Omental fat pad (tissue), 4 donors: ENCODE results near the gene VPS72. TPM values are rescaled to one million over a fixed set of nuclear protein-coding genes. Genes with fewer than 3 reads are reported as not detected.
"Not testable (repeated sequence)": the region's sequence is repeated elsewhere in the genome, so short reads cannot be mapped to it uniquely, and the experiment has no call there.

Source experiments
- ATAC-seq: fragments of 150-250 bp; one replicate; pipeline ENCODE4 v1.9.1; 2016; ENCODE audit warnings: mild to moderate bottlenecking, moderate library complexity; ENCODE audit not compliant: low FRiP score
- DNase-seq: peaks from one replicate; pipeline ENCODE4 v3.0.0-alpha.2; 2019; ENCODE audit warnings: low spot score
- total RNA-seq, 4 donors: library from RNA; depleted of rRNA; stranded (reverse); fragments of >200 nt; gene quantifications; one replicate each; pipeline ENCODE4 v1.1.0, GENCODE V29; 2016
- TF ChIP-seq, protein P1 (sequence below), 3 donors: fragments of 450-650 bp; IDR thresholded peaks; one replicate each; pipeline ENCODE4 v1.5.1; 2016 to 2017; ENCODE audit warnings: antibody characterized with exemption in 3 of 3, mild to moderate bottlenecking in 3 of 3, moderate library complexity in 2 of 3

VPS72 gene
- total RNA-seq, 4 donors from 2014 or later: 24.0 to 26.1 (median 24.6) TPM

DNA sequence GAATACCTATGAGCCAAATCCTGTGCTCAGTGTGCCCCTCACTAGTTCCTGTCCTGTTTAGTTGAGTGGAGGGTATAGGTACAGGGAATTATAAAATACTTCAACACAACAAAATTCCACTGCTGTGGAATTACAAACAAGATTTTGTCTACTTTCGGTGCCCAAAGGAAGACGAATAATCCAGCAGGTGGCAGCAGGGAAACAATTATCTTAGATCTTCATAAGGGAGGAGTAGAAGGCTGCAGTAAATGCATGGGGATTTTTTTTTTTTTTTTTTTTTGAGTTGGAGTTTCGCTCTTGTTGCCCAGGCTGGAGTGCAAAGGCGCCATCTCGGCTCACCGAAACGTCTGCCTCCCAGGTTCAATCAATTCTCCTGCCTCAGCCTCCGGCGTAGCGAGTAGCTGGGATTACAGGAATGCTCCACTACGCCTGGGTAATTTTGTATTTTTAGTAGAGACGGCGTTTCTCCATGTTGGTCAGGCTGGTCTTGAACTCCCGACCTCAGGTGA is 6.3 kb upstream of the VPS72 start:
- no peak for DNase-seq
- ATAC-seq: peak; percentile 21

DNA sequence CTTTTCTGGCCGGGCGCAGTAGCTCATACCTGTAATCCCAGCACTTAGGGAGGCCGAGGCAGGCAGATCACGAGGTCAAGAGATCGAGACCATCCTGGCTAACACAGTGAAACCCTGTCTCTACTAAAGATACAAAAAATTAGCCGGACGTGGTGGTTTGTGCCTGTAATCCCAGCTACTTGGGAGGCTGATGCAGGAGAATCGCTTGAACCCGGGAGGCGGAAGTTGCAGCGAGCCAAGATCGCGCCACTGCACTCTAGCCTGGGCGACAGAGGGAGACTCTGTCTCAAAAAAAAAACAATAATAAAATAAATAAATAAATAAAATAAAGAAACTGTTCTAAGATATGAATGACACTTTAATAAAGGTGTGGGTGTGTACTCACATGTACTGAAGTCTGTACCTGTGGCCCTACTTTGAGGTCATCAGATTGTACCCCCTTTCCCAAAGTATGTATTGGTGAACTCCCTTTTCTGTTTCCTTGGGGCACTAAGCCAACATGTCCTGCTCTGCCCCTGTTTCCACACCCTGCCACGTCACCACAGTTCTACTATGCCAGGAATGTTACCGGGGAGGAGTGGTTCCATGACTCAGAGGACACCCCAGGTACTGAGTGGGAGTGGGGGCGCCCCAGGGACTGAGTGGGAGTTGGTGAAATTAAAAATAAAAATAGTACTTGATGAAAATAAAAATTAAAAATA is 5.0 kb upstream of the VPS72 start:
- peak; percentile 65 for ATAC-seq
- DNase-seq: peak; percentile 88

More for the DNA sequence above, 6.3 kb upstream of the VPS72 start:
- TF ChIP-seq, protein P1, sequence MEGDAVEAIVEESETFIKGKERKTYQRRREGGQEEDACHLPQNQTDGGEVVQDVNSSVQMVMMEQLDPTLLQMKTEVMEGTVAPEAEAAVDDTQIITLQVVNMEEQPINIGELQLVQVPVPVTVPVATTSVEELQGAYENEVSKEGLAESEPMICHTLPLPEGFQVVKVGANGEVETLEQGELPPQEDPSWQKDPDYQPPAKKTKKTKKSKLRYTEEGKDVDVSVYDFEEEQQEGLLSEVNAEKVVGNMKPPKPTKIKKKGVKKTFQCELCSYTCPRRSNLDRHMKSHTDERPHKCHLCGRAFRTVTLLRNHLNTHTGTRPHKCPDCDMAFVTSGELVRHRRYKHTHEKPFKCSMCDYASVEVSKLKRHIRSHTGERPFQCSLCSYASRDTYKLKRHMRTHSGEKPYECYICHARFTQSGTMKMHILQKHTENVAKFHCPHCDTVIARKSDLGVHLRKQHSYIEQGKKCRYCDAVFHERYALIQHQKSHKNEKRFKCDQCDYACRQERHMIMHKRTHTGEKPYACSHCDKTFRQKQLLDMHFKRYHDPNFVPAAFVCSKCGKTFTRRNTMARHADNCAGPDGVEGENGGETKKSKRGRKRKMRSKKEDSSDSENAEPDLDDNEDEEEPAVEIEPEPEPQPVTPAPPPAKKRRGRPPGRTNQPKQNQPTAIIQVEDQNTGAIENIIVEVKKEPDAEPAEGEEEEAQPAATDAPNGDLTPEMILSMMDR (IDR thresholded peaks at IDR 0.05): no peak

DNA sequence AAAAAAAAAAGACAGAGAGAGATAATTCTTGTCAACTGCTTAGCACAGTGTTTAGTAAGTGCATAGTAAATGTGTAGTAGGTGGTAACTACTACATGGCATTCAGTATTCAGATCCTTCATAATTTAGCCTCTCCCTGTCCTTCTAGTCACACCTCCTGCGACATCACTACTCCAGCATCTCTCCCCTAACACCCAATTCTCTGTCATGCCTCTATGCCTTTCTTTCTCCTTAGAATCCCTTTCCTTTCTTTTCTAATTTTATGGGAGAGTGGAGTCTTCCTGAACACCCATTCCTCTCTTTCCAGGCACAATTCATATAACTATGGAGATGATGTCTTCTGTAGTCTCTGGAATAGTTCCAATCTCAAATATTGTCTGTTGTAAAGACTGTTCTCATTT is 3.9 kb upstream of the VPS72 start:
- no peak for ATAC-seq
- no peak for DNase-seq
- TF ChIP-seq, protein P1 (IDR thresholded peaks at IDR 0.05): no peak

DNA sequence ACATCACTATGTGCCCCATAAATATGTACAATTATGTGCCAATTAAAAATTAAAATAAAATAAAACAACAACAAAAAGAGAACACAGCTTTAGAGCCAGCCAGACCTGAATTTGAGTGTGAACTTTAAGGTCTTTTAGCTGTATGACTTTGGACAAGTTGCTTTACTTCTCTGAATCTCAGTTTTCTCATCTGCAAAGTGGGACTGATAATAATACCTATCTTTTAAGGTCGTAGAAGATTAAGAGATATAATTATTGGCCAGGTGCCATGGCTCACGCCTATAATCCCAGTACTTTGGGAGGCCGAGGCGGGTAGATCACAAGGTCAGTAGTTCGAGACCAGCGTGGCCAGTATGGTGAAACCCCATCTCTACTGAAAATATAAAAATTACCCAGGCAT is 3.3 kb upstream of the VPS72 start:
- DNase-seq: no peak
- no peak for ATAC-seq
- TF ChIP-seq, protein P1 (IDR thresholded peaks at IDR 0.05): no peak

DNA sequence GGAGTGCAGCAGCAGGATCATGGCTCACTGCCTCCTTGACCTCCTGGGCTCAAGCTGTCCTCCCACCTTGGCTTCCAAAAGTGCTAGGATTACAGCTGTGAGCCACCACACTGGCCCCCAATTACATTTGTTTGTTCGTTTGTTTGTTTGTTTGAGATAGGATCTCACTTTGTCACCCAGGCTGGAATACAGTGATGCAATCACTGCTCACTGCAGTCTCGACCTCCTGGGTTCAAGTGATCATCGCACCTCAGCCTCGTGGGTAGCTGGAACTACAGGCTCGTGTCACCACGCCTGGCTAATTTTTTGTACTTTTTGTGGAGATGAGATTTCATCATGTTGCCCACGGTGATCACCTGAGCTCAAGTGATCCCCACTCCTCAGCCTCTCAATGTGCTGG is 2.0 kb upstream of the VPS72 start:
- no peak for DNase-seq
- TF ChIP-seq, protein P1 (IDR thresholded peaks at IDR 0.05): no peak
- ATAC-seq: no peak

DNA sequence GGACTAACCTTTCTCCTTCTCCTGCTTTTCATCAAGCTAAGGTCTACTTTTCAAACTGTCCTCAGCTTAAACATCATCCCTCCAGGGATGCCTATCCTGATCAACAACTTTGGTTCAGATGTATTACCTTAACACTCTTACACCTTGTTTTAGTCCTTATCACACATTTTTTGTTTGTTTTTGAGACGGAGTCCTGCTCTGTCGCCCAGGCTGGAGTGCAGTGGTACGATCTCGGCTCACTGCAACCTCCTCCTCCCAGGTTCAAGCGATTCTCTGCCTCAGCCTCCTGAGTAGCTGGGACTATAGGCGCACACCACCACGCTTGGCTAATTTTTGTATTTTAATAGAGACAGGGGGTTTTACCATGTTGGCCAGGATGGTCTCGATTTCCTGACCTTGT is 1.3 kb downstream of the VPS72 start:
- DNase-seq, ATAC-seq: not testable (repeated sequence)

DNA sequence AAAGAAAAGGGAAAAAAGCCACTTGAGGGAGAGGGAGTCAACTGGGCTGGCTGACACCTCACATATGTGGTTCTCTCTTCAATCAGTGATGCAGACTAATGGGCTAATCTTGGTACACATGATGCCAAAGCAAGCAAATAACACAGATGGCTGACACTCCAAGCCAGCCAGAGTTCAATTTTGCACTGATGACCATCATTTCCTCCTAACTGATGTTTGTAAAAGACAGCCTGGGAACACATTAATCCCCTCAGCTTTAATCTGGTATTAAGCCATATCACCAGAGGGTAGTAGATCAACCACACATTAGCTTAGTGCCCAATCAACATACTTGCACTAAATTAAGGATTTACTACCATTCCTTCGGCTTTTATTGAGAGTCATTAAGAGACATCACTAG is 2.8 kb downstream of the VPS72 start:
- DNase-seq (no peak), ATAC-seq (no peak)
- TF ChIP-seq, protein P1 (IDR thresholded peaks at IDR 0.05): no peak

DNA sequence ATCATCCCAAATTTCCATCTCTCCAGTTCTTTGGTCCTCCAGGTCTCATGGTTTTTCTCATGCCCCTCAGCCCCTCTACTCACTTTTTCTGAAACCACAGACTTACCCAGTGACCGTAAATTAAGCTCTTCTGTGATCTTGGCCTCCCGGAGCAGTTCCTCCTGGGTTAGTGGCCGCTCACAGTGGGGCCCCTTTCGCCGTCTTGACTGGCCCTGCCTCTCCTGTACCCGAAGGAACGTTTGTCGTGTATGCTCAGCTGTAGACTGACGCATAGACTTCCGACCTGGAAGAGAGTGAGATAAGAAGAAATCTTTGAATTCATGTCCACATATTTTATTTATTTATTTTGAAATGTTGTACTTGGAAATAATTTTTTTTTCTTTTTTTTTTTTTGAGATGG is 5.8 kb downstream of the VPS72 start:
- DNase-seq: no peak
- no peak for ATAC-seq
- TF ChIP-seq, protein P1 (IDR thresholded peaks at IDR 0.05): no peak
